Astrocyte (in vitro differentiated cells and primary cell): ENCODE data around the gene TRDN.

ENCODE experiments used
- CTCF ChIP-seq: IDR thresholded peaks from 2 replicates; pipeline ENCODE4 v1.5.1; 2011; ENCODE audit warnings: low read depth, mild to moderate bottlenecking, inconsistent platforms, low read length, moderate library complexity; ENCODE audit not compliant: insufficient read depth
- EZH2 ChIP-seq: IDR thresholded peaks from 2 replicates; pipeline ENCODE4 v1.6.1; 2012; ENCODE audit warnings: mild to moderate bottlenecking, low read length, inconsistent platforms; ENCODE audit not compliant: insufficient read depth

DNA sequence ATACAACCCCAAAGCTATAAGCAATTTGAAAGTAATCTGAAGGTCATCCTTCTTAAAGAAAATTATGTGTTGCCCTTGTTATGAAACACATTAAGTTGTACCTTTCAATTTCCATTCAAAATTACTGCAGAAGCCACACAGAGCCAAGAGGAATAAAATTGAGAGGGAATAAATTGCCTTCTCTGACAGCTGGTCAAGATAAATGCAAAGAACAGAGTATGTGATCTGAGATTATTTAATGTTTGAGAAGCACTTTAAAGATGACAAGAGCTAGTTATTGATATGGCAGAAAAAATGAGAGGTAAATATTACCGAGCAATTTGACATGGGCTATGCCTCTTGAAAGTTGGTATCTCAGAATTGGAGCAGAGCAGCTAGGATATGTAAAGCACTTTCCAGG, 61.6 kb downstream of the TRDN start:
- TF ChIP-seq CTCF, result no peak
- TF ChIP-seq EZH2, result no peak
